ENCODE results near the gene PPP6R2.
"Not testable (repeated sequence)": the region's sequence is repeated elsewhere in the genome, so short reads cannot be mapped to it uniquely, and the experiment has no call there.

PPP6R2 gene

GRCh38 chr22:50403701-50404101 is 60.6 kb downstream of the PPP6R2 start:
- DNase-seq: no peak

DNA sequence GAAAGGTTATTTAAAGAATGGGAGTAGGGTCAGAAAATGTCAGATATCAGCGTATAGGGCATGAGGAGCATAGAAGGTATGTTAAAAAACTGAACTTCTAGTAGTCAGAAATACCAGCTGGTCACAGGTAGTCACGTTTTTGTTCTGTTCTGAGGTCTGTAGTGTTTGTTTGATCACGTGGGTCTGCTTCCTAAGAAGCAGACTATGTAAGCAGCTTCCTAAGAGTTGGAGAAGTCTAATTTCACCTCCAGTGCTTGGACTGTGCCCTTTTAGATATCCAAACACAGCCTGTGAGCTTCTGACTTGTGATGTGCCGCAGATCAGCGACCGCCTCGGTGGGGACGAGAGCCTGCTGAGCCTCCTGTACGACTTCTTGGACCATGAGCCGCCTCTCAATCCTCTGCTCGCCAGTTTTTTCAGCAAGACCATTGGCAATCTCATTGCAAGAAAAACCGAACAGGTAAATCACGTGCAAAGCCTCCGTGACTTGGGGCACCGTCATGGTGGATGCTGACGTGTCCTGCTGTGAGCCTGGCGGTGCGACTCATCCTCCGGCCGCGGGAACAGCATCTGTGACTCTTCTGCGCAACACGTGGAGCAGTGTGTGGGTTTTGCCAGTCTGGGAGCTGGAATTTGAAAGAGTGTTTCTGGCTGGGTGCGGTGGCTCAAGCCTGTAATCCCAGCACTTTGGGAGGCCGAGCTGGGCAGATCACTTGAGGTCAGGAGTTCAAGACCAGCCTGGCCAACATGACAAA is 63.5 kb downstream of the PPP6R2 start:
- no peak for DNase-seq

- no peak for DNase-seq
These were observed 65.2 kb downstream of the PPP6R2 start for GRCh38 chr22:50408311-50408710.

- not testable (repeated sequence) for DNase-seq
These were observed 65.8 kb downstream of the PPP6R2 start for GRCh38 chr22:50408954-50409353.

GRCh38 chr22:50414476-50415248 is 71.5 kb downstream of the PPP6R2 start:
- DNase-seq: no peak

DNA sequence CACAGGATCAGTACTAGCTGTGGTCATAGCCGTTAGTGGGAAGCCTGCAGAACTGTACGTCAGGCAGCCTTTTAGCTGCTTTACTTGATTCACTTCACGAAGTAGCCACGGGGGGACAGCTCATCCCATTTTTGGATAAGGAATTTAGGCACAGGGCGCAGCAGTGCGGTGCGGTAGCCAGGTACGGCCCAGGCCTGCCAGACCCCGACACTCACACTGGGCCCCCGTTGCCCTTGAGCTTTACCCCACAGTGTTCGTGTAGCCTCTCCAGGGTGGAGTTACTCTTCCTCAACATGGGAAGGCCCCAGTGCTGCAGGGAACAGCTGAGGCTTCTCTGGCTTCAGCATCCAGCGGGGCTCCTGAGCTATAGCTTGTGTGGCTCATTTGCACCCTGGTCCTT is 72.3 kb downstream of the PPP6R2 start:
- no peak for DNase-seq

DNA sequence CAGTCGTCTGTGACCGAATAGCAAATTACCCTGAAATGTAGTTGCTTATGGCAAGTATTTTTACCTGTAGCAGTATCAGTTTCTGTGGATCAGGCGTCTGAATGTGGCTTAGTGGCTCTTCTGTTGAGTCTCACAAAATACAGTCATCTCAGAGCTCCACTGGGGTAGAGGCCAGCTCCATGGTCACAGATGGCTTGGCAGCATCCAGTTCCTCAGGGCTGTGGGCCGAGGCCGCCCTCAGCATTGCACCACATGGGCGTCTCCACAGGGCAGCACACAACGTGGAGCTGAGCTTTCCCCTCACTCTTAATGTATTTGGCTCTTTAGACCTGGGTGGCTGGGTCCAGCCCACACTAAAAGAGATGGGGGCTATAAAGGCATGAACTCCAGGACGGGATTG is 73.9 kb downstream of the PPP6R2 start:
- no peak for DNase-seq

GRCh38 chr22:50417411-50418210 is 74.5 kb downstream of the PPP6R2 start:
- no peak for DNase-seq

- DNase-seq: no peak
These were observed 75.5 kb downstream of the PPP6R2 start for GRCh38 chr22:50418624-50419023.

- DNase-seq: no peak
These were observed 76.0 kb downstream of the PPP6R2 start for GRCh38 chr22:50419116-50419515.

- DNase-seq: no peak
These were observed 76.9 kb downstream of the PPP6R2 start for GRCh38 chr22:50420015-50420414.

DNA sequence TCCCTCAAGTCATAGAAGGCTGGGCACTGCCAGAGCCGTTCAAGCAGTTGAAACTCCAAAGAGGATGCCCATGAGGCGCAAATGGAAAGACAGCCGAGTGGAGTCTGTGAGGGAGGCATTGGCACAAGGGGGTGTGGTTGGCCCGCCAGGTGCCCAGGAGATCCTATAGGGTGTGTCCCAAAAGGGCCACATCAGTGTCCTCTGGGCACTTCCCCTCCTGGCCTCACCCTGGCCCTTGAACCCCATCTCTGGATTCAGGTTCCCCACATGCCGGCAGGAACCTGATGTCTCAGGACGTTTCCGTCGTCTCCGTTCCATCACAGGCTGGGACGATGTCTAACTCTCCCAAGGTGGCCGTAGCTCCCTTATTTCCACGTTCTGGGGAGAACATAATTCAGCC is 77.5 kb downstream of the PPP6R2 start:
- DNase-seq: no peak

GRCh38 chr22:50422046-50422445 is 78.9 kb downstream of the PPP6R2 start:
- no peak for DNase-seq

- DNase-seq: no peak
These were observed 80.1 kb downstream of the PPP6R2 start for GRCh38 chr22:50422961-50423815.

DNA sequence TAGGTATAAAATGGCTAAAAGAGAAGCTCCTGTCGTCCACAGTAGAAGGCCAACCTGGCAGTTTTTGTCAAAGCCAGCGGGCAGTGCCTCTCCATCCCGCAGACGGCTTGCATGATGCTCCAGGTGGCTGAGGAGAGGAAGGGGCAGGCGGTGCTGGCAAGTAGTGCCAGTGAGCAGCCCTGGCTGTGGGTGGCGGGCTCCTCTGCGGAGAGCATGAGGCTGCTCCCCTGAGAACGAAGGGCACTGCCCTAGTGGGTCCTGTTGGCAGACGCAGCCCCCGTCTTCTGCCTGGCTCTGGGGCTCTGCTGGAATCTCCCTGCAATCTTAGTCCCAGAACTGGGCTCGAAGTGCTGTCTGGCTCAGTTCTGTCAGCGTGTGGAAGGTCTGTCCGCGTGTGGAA is 80.8 kb downstream of the PPP6R2 start:
- no peak for DNase-seq

GRCh38 chr22:50425179-50425916 is 82.2 kb downstream of the PPP6R2 start:
- DNase-seq: no peak

GRCh38 chr22:50432131-50432876 is 89.2 kb downstream of the PPP6R2 start:
- no peak for DNase-seq

GRCh38 chr22:50432877-50433510 is 89.9 kb downstream of the PPP6R2 start:
- not testable (repeated sequence) for DNase-seq

DNA sequence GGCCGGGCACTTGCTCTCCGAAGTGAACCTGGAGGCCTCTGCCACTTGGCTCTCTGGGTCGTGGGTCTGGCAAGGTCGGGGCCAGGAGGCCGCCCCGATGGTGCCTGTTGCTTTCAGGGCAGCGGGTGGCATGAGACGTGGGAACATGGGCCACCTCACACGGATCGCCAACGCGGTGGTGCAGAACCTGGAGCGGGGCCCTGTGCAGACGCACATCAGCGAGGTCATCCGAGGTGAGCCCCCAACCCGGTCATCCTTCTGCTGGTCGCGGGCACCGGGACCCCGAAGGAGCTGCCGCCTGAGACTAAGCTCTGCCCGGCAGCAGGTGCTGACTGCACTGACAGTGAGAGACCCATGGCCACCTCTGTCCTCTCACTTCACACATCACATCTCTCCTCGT is 91.7 kb downstream of the PPP6R2 start:
- DNase-seq: no peak

GRCh38 chr22:50435291-50436014 is 92.3 kb downstream of the PPP6R2 start:
- DNase-seq: no peak
